Measurements from ENCODE around the gene PPIP5K2.

PPIP5K2 gene

DNA sequence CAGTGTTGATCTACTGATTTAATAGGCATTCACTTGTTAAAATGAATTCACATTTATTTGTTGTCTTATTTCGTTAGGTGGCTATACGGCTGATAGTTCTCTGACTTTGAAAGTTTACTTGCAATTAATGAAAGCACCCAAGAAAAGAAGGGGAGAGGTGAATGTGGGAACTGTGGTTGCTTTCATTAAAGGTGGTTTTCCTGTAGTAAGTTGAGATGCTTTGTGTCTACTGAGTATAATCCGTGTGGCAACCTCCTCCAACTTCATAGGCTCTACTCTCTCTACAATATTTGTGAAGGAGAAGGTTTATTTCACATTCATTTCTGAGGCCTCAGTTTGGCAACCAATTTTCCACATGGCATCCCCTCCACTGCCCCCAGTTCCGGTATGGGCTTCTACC is 125.7 kb downstream of the PPIP5K2 start:
- no peak for DNase-seq (ENCODE audit: low read depth)

DNA sequence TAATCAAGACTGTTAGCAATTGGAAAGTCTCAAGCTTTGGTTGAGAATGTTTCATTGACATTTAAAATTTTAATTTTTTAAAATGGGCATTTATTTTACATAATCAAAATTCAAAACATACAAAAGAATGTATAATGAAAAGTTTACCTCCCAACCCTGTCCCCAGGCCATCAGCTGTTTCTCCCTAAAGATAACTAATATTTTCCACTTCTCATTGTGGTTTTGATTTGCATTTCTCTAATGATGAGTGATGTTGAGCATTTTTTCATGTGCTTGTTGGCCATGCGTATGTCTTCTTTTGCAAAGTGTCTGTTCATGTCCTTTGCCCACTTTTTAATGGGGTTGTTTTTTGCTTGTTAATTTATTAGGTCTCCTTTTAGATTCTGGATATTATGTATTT is 127.0 kb downstream of the PPIP5K2 start:
- DNase-seq (ENCODE audit: low read depth): no peak

DNA sequence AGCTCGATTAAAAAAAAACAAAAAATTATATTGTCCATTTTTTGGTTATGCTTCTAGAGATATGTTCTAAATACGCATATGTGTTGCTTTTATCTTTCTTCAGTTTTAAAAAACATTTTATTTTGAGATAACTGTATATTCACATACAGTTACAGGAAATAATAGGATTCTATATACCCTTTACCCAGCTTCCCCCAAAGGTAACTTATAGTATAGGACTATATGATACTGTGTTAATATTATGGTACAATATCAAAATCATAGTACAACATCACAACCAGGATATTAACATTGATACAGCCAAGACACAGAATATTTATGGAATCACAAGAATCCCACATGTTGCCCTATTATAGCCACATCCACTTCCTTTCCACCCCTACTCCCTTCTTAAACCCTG is 129.0 kb downstream of the PPIP5K2 start:
- no peak for DNase-seq (ENCODE audit: low read depth)

DNA sequence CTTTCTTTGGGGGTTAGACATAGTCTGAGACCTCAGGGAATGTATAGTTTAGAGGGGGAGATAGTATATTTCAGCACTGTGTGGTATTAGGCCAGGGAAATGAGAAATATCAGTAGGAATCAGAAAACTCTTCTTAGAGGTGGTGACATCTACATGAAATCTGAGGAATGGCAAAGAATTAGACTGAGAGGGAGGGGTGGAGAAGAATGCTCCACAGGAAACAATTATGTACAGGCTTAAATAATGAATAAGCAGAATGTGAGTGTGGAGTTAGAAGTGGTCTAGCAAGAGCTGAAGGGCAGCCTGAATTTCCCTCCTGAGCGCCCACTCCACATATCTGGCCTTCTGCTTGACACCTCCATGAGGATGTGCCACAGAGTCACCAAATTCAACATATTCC is 134.8 kb downstream of the PPIP5K2 start:
- DNase-seq (ENCODE audit: low read depth): no peak

DNA sequence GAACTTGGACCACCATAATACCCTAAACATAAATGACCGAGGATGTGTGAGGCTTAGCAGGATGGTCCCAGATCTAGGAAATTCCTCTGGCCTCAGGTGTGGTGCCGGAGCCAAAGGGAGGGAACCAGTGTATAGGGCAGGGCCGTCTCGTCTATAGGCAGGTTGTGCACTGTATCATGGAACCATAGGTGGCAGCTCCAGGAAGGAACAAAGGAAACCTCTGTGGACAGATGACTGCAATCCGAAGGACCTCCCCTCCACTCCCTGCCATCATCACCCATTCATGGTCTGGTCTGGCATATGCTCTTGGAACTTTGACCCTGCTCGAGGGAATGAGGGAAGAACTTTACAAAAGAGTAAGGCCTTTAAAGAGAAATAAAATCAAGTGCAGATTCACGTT is 135.6 kb downstream of the PPIP5K2 start:
- no peak for DNase-seq (ENCODE audit: low read depth)

DNA sequence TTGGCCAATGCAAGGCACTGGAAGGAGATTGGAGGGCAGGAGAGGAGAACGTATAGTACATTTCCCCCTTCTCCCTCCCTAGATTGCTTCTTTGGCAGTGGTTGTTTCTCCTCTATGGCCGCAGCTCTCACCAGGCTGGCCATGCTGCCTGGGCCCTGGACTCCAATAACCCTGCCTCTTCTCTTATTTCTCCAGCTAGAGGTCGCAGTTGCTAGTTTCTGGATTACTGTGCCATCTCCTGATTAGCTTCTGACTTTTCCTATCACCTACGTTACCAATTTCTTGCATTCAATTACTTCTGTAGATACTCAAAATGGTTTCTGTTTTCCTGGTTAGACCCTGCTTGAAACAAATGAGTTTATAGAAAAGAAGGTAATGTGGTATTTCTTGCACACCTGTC is 136.1 kb downstream of the PPIP5K2 start:
- DNase-seq (ENCODE audit: low read depth): no peak

DNA sequence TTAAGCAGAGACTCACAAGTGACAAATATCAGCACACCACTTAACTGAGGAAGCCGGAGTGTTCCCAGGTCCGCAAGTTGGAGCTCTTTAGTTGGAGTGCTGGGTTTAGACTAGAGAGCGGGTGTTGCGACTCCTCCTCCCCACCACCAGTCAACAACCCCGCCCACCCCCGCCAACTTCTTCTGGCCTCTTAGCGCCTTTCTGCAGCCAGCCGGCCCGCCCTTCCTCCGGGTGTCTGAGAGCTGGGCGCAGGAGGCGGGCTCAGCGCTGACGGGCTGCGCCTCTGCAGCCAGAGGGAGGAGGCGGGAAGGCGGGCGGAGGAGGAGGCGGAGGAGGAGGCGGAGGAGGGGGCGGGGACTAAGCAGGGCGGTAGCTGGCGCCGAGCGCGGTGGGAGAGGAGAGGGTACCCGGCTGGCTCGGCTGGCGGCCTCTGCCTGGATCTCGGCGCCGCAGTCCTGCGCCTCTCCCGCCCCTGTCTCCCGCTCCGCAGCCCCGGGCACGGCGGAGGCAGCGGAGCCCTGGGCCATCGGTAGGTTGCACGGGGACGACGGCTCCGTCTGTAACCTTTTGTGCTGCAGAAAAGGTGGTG is 138.4 kb downstream of the PPIP5K2 start, which contains the start of gene MACIR:
Gene MACIR, plus strand, starts transcription at position 396 of the 589 bp plus-strand sequence. CDS start 17,157 bp downstream, outside the sequence.
- DNase-seq (ENCODE audit: low read depth): peak; percentile 89

DNA sequence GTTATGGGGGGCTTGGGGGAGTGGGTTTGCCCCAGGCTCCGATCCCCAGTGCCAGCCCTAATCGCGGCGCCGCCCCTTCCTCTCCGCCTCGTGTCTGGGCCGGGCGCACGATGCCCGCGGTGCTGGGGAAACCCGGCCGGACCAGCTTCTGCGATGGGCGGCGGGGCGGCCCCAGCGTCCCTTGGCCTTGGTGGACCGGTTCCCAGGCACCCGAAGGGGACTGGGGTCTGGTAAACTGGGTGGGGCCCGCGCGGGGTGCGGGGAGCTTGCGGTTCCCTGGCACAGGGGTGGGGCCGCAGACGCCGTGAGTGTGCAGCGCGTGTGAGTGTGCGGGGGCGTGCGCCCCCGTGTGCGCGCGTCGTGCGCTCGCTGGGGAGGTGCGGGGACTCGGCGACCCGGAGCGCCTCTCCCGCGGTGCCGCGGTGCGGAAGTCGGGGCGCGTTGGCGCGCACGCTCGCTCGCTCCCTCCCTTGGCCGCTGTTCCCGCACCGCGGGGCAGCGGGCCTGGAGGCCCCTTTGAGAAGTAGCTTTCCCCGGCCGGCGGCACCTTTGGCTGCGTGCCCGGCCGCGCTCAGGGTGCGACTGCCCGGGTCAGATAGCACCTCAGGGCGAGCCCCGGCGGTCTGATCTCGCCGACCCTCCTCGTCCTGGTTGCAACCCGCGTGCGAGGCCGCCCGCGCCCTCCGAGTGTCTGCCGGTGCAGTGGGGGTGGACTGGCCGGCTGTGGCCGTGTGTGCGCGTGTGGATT is 139.0 kb downstream of the PPIP5K2 start:
- DNase-seq (ENCODE audit: low read depth): peak; percentile 43

DNA sequence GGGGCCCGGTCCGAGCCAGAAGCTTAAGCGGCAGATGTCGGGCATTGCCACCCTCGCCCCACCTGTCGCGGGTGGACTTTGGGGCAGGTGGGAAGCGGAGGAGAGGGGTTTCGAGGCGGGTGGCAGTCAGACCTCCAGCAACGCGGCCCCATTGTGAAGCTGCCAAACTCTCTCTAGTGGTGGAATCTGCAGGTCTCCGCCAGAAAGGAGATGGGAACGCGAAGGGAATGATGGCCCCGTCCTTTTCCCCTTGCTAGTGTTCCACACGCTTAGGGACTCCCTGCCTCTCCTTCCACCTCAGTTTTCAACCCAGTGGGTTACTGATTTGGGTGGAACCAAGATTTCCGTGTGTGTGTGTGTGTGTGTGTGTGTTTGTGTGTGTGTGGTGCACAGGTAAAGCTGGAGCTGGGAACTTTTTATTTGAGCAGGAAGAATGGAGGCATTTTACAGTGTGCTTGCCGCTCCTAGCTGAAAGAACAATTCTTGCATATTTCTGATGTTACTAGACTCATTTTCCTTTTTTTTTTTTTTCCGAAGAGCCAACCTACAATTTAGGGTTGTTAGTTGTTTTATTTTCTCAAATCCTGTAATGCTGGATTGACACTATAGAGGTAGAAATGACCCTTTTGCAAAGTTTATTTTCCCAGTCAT is 139.7 kb downstream of the PPIP5K2 start:
- no peak for DNase-seq (ENCODE audit: low read depth)

DNA sequence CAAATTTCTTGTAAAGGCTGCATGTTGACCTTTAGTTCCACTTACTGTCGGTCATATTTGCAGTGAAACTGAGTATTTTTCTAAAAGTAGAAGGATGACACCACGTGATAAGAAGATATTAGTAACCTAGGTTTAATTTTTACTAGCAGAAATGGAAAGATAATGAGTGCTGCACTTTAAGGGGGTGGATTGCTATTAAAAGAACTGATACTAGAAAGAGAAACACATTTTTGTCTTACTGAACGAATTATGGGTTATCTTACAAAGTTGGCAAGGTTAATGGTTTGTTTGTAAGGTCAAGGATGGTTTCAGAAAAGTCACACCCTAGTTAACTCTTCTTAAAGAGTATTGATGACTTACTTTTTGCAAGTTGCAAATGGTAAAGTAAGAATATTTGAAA is 140.8 kb downstream of the PPIP5K2 start:
- DNase-seq (ENCODE audit: low read depth): no peak

Measured in activated T-cell treated with anti-CD3 and anti-CD28 coated beads for 1 hour (primary cell).